ENCODE measurements around the gene TSPO. TPM values are rescaled to one million over a fixed set of nuclear protein-coding genes. Genes with fewer than 3 reads are reported as not detected.
A peak's percentile ranks its signal among the peaks of the same experiment; 100 is the strongest.

Gene TSPO
- total and polyA plus RNA-seq, 2 of the 13 experiments (the other 11 are each of a cell fraction or from before 2014, with no cell fraction given): 0.46 to 1.4 TPM

DNA sequence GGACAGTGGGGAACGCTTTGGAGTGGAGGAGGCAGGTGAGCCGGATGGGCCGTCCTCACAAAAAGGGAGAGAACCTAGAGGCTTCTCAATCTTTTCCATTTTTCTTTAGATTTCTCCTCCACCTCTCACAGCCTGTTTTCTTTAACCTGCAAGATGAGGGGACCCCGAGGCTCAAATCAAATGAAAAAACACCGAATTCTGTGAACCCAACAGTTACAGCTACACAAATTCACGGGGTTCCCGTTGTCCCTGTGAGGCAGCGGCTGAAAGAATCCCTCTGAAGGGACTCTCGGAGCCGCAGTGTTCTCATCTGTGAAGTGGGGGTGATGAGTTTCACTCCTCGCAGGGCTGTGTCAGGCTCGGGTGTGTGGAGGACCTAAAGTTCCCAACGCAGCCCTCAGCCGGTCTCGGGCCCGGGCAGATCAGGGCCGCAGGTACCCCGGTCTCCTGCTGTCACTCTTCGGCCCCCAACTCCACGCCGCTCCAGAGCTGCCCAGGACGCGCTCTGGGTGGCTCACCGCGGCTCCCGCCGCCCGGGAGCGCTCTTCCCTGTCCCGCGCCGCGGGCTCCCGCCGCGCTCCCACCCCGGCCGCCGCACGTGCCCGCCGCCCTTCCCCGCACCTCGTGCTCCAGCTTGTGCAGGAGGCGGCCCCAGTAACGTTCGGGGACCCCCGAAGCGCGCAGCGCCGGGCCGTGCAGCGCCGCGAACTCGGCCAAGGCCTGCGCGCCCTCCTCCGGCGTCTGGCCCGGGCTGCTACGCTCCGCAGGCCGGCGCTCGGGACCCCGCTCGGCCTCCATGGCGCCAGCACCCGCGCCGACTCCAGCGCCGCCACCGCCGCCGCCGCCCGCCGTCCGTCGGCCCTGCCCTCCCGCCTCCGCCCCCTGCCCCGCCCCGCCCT lies 35.2 kb downstream of the TSPO start, which contains the start of gene TTLL12 (continued):
- TF ChIP-seq, protein P1, sequence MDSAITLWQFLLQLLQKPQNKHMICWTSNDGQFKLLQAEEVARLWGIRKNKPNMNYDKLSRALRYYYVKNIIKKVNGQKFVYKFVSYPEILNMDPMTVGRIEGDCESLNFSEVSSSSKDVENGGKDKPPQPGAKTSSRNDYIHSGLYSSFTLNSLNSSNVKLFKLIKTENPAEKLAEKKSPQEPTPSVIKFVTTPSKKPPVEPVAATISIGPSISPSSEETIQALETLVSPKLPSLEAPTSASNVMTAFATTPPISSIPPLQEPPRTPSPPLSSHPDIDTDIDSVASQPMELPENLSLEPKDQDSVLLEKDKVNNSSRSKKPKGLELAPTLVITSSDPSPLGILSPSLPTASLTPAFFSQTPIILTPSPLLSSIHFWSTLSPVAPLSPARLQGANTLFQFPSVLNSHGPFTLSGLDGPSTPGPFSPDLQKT (CRISPR knock-in tag; IDR thresholded peaks at IDR 0.05; ENCODE audit: borderline replicate concordance): no peak
- no peak for TF ChIP-seq HOXA7 (CRISPR knock-in tag; IDR thresholded peaks at IDR 0.05)
- TF ChIP-seq ATF4 (CRISPR knock-in tag; IDR thresholded peaks at IDR 0.05): no peak
- no peak for TF ChIP-seq ZNF354B (CRISPR knock-in tag; IDR thresholded peaks at IDR 0.05)
- TF ChIP-seq ETV6 (CRISPR knock-in tag; conservative IDR thresholded peaks at IDR 0.05): no peak
- no peak for TF ChIP-seq ZFP36L2 (CRISPR knock-in tag; IDR thresholded peaks at IDR 0.05)
- TF ChIP-seq, protein P2, sequence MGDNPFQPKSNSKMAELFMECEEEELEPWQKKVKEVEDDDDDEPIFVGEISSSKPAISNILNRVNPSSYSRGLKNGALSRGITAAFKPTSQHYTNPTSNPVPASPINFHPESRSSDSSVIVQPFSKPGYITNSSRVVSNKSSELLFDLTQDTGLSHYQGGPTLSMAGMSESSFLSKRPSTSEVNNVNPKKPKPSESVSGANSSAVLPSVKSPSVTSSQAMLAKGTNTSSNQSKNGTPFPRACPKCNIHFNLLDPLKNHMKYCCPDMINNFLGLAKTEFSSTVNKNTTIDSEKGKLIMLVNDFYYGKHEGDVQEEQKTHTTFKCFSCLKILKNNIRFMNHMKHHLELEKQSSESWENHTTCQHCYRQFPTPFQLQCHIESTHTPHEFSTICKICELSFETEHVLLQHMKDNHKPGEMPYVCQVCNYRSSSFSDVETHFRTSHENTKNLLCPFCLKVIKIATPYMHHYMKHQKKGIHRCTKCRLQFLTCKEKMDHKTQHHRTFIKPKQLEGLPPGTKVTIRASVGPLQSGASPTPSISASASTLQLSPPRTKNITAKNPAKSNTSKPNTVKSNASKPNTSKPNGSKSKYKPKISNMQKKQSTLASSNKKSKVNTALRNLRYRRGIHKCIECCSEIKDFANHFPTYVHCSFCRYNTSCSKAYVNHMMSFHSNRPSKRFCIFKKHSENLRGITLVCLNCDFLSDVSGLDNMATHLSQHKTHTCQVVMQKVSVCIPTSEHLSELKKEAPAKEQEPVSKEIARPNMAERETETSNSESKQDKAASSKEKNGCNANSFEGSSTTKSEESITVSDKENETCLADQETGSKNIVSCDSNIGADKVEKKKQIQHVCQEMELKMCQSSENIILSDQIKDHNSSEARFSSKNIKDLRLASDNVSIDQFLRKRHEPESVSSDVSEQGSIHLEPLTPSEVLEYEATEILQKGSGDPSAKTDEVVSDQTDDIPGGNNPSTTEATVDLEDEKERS (CRISPR knock-in tag; IDR thresholded peaks at IDR 0.05): no peak
- no peak for TF ChIP-seq STAT6 (CRISPR knock-in tag; IDR thresholded peaks at IDR 0.05; ENCODE audit: borderline replicate concordance)
- TF ChIP-seq ZNF501 (CRISPR knock-in tag; IDR thresholded peaks at IDR 0.05): 0 out of 2 replicates have a peak, but pooled peaks have one; percentile 35
- TF ChIP-seq AKAP8 (CRISPR knock-in tag; IDR thresholded peaks at IDR 0.05): no peak
- no peak for TF ChIP-seq TEAD2 (CRISPR knock-in tag; IDR thresholded peaks at IDR 0.05)
- no peak for TF ChIP-seq FOXA3 (CRISPR knock-in tag; IDR thresholded peaks at IDR 0.05)
- no peak for TF ChIP-seq THAP8 (CRISPR knock-in tag; IDR thresholded peaks at IDR 0.05; ENCODE audit: borderline replicate concordance)
- TF ChIP-seq, protein P3, sequence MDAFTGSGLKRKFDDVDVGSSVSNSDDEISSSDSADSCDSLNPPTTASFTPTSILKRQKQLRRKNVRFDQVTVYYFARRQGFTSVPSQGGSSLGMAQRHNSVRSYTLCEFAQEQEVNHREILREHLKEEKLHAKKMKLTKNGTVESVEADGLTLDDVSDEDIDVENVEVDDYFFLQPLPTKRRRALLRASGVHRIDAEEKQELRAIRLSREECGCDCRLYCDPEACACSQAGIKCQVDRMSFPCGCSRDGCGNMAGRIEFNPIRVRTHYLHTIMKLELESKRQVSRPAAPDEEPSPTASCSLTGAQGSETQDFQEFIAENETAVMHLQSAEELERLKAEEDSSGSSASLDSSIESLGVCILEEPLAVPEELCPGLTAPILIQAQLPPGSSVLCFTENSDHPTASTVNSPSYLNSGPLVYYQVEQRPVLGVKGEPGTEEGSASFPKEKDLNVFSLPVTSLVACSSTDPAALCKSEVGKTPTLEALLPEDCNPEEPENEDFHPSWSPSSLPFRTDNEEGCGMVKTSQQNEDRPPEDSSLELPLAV (CRISPR knock-in tag; conservative IDR thresholded peaks at IDR 0.05; ENCODE audit: low read depth): no peak
- TF ChIP-seq SMC3 (IDR thresholded peaks at IDR 0.05; ENCODE audit: low read length): no peak
- no peak for TF ChIP-seq ZNF589 (CRISPR knock-in tag; conservative IDR thresholded peaks at IDR 0.05)
- TF ChIP-seq ZNF652 (CRISPR knock-in tag; IDR thresholded peaks at IDR 0.05; ENCODE audit: borderline replicate concordance, low read depth): no peak
- no peak for TF ChIP-seq MXI1 (IDR thresholded peaks at IDR 0.05; ENCODE audit: borderline replicate concordance, low read depth, low read length)

Data from HepG2 (cell line).